BLaER1 treated with 17β-estradiol and CSF1 and Interleukin-3, amounts not matched to agents 10 nM and 100 nM (cell line): ENCODE results near the gene FKBP1B.
"Not testable (repeated sequence)": the region's sequence is repeated elsewhere in the genome, so short reads cannot be mapped to it uniquely, and the experiment has no call there.

ENCODE experiments used
- H3K27ac ChIP-seq, 11 experiments: shearing (Covaris generic); formaldehyde crosslinking; 2 replicates each; pipeline ENCODE4 v1.8.1; 2022
- H3K27me3 ChIP-seq, 11 experiments: shearing (Covaris generic); formaldehyde crosslinking; 2 replicates each; pipeline ENCODE4 v1.8.1; 2022
- H3K36me3 ChIP-seq, 11 experiments: shearing (Covaris generic); formaldehyde crosslinking; 2 replicates each; pipeline ENCODE4 v1.8.1; 2022
- H3K4me1 ChIP-seq, 10 experiments: shearing (Covaris generic); formaldehyde crosslinking; 2 replicates each; pipeline ENCODE4 v1.8.1; 2022
- H3K4me2 ChIP-seq, 11 experiments: shearing (Covaris generic); formaldehyde crosslinking; 2 replicates each; pipeline ENCODE4 v1.8.1; 2022
- H3K4me3 ChIP-seq, 10 experiments: shearing (Covaris generic); formaldehyde crosslinking; 2 replicates each; pipeline ENCODE4 v1.8.1; 2022
- H3K9ac ChIP-seq, 11 experiments: shearing (Covaris generic); formaldehyde crosslinking; 2 replicates each; pipeline ENCODE4 v1.8.1; 2022
- H3K9me3 ChIP-seq, 11 experiments: shearing (Covaris generic); formaldehyde crosslinking; replicated peaks in 1 of 11; 2 replicates each; pipeline ENCODE4 v1.8.1; 2022
- H4K20me1 ChIP-seq, 11 experiments: shearing (Covaris generic); formaldehyde crosslinking; 2 replicates each; pipeline ENCODE4 v1.8.1; 2022
- Cebpa-rat ChIP-seq, 11 experiments: shearing (Covaris generic); IDR thresholded peaks; 2 replicates each; pipeline ENCODE4 v1.8.1; 2022

Gene FKBP1B

DNA sequence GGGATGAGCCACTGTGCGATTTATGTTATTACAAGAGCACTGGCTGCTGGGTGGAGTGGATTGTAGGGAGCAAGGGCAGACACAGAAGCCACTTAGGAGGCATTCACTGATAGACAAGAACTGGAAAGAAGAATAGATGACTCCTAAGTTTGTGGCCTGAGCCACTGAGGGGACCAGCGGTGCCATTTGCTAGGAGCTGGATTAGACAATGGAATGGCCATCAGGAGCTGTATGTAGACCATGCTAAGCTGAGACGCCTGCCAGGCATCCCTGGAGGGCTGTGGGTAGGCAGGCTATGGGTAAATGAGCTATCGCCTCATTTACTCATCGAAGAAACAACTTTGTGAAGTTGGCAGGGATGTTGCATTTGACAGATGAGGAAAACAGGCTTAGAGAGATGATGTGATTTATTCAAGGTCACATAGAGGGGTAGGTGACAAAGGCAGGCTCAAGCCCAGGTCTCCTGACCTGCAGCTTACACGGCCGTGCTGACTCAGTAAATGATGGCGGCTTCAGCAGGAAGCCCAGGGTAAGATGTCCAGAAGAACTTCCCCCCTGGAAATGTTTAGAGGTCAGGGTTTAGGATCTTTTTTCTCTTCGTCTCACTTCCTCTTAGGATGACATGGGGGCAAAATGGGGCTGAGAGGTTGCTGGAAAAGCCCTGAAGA lies 36.9 kb upstream of the FKBP1B start:
- no peak for TF ChIP-seq Cebpa-rat (IDR thresholded peaks at IDR 0.05)

GRCh38 chr2:24014902-24015301 lies 34.6 kb upstream of the FKBP1B start:
- TF ChIP-seq Cebpa-rat (IDR thresholded peaks at IDR 0.05) = peak in 2 of 11 experiments; percentile 21 to 54; a peak in 3 of 22 replicates
- H3K4me3 ChIP-seq, H3K9ac ChIP-seq, H3K9me3 ChIP-seq, H3K36me3 ChIP-seq, H3K27ac ChIP-seq: not testable (repeated sequence)
- Histone ChIP-seq H3K4me2 (peak overlapping the region in 6 of 11 experiments; percentile 0 to 33 (median 8); a peak in 5 of 22 replicates), H3K27me3 (peaks cover 19 to 30% (median 27%) of the 10 kb centered on the region in 11 experiments), H4K20me1 (peaks cover 0 to 19% (median 11%) of the 10 kb centered on the region in 11 experiments; a peak in 15 of 22 replicates), H3K4me1 (peaks cover 3 to 14% (median 10%) of the 10 kb centered on the region in 10 experiments; a peak in 16 of 20 replicates)

More for the DNA sequence above, 36.9 kb upstream of the FKBP1B start:
- Histone ChIP-seq H3K9ac (no peak overlapping the region), H4K20me1 (peaks cover 0 to 35% (median 22%) of the 10 kb centered on the region in 11 experiments; a peak in 16 of 22 replicates), H3K4me3 (no peak overlapping the region), H3K27me3 (peaks cover 42 to 53% (median 50%) of the 10 kb centered on the region in 11 experiments), H3K9me3 (no peaks in the 10 kb centered on the region), H3K4me2 (peak overlapping the region in 3 of 11 experiments; percentile 26 to 43 (median 32); a peak in 5 of 22 replicates), H3K27ac (no peak overlapping the region), H3K36me3 (no peaks in the 10 kb centered on the region), H3K4me1 (peaks cover 7 to 20% (median 15%) of the 10 kb centered on the region in 10 experiments; a peak in 16 of 20 replicates)

DNA sequence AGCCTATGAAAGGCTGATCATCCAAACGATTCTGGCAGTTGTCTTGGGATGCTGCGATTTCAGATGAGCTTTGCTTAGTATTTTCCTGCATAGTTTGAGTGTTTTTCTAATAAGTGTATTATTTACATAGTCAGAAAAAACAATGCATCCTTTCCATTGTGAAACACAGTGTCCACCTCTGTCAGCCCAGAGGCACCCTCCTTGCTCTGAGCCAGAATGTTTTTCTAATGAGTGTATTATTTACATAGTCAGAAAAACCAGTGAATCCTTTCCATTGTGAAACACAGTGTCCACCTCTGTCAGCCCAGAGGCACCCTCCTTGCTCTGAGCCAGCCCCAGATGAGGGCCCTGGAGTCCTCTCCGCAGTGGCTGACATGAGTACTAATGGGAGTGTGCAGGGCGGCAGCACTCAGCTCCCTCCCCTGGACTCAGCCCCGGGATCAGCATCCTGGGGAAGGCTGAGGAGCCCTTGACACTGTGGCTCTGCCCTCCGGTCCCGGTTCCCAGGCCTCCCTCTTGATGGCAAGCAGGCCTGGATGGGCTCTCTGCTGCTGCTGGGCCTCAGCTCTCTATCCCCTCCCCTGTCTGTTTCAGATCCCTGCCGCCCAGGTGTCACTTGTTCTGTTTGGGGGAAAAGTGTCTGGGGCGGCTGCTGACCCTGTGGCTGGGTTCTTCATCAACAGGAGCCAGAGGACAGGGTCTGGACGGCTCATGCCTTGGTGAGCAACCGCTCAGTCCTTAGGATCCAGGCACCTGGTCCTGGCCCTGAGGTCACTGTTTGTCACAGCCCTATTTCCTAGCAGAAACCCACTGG lies 33.8 kb upstream of the FKBP1B start:
- Histone ChIP-seq H3K4me1 (peaks cover 0 to 11% (median 6%) of the 10 kb centered on the region in 10 experiments; a peak in 12 of 20 replicates), H3K9me3 (no peaks in the 10 kb centered on the region), H3K4me2 (no peak overlapping the region), H3K36me3 (no peaks in the 10 kb centered on the region), H3K27me3 (peaks cover 11 to 22% (median 19%) of the 10 kb centered on the region in 11 experiments), H4K20me1 (peaks cover 0 to 10% (median 2%) of the 10 kb centered on the region in 11 experiments; a peak in 8 of 22 replicates), H3K4me3 (no peak overlapping the region), H3K27ac (no peak overlapping the region), H3K9ac (no peak overlapping the region)
- no peak for TF ChIP-seq Cebpa-rat (IDR thresholded peaks at IDR 0.05)

- Histone ChIP-seq H3K36me3 (no peaks in the 10 kb centered on the region), H3K4me2 (no peak overlapping the region), H3K27me3 (peaks cover 5 to 16% (median 13%) of the 10 kb centered on the region in 11 experiments), H3K9me3 (no peaks in the 10 kb centered on the region), H3K4me3 (no peak overlapping the region), H3K4me1 (peaks cover 0 to 11% (median 6%) of the 10 kb centered on the region in 10 experiments; a peak in 12 of 20 replicates), H4K20me1 (peaks cover 0 to 8% (median 0%) of the 10 kb centered on the region in 11 experiments; a peak in 4 of 22 replicates), H3K9ac (no peak overlapping the region), H3K27ac (no peak overlapping the region)
- no peak for TF ChIP-seq Cebpa-rat (IDR thresholded peaks at IDR 0.05)
Measured at GRCh38 chr2:24016376-24016761, 33.2 kb upstream of the FKBP1B start.

DNA sequence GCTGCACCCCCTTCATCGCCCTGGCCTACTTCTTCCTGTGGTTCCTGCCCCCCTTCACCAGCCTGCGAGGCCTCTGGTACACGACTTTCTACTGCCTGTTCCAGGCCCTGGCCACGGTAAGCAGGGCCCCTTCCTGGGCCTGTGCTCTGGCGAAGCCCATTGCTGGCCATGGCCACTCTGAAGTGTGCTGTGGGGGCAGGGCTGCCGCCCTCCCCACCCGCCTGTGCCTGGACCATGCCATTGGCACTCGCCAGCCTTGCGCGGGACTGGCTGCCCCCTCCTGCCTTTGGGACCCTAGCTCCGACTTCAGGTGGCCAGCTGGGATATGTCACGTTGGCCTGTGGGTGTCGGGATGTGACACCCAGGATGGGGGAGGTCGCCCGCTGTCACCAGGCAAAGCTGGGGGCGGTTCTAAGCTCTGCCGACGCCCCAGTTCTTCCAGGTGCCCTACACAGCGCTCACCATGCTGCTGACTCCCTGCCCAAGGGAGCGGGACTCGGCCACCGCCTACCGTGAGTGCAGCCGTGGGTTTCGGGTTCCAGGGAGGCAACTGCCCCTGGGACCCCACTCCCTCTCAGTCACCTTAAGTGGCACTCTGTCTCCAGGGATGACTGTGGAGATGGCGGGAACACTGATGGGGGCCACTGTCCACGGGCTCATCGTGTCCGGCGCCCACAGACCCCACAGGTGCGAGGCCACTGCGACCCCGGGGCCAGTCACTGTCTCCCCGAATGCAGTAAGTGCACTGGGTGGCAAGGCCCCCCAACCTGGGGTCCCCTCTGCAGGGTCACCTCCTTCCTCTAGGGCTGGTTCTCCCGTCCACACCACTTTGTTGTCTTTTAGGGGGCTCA lies 32.5 kb upstream of the FKBP1B start:
- Histone ChIP-seq H3K4me1 (peaks cover 0 to 11% (median 6%) of the 10 kb centered on the region in 10 experiments; a peak in 12 of 20 replicates), H3K9me3 (no peaks in the 10 kb centered on the region), H3K4me3 (no peak overlapping the region), H3K27ac (no peak overlapping the region), H3K9ac (no peak overlapping the region), H3K27me3 (peaks cover 0 to 9% (median 5%) of the 10 kb centered on the region in 11 experiments; a peak in 8 of 22 replicates), H3K4me2 (no peak overlapping the region), H4K20me1 (peaks cover 0 to 11% (median 0%) of the 10 kb centered on the region in 11 experiments; a peak in 3 of 22 replicates), H3K36me3 (peaks cover 0 to 7% (median 0%) of the 10 kb centered on the region in 11 experiments; a peak in 3 of 22 replicates)
- TF ChIP-seq Cebpa-rat (IDR thresholded peaks at IDR 0.05) = no peak

DNA sequence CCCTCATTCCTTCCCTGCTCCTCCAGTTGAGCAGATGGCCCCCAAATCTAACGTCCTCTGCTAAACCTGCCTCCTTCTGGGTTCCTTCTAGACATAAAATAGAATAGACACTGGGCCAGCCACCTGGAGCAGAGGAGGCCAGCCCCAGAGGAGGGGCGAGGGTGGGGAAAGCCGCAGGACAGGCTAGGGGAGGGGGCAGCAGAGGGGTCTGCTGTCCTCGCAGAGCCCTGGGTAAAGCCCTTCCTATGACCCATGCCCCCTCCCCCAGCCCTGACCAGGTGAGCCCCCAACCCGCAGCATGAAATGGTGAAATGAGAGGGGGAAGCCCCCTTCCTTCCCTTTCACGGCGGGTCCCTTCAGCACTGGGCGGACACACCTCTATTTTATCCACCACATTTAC lies 31.8 kb upstream of the FKBP1B start:
- Histone ChIP-seq H3K27ac (no peak overlapping the region), H3K4me3 (no peak overlapping the region), H3K9ac (no peak overlapping the region), H4K20me1 (peaks cover 0 to 14% (median 0%) of the 10 kb centered on the region in 11 experiments; a peak in 3 of 22 replicates), H3K4me2 (no peak overlapping the region), H3K4me1 (peaks cover 0 to 7% (median 6%) of the 10 kb centered on the region in 10 experiments; a peak in 12 of 20 replicates), H3K36me3 (peaks cover 0 to 13% (median 5%) of the 10 kb centered on the region in 11 experiments; a peak in 9 of 22 replicates), H3K9me3 (no peaks in the 10 kb centered on the region), H3K27me3 (peaks cover 0 to 2% (median 0%) of the 10 kb centered on the region in 11 experiments; a peak in 3 of 22 replicates)
- no peak for TF ChIP-seq Cebpa-rat (IDR thresholded peaks at IDR 0.05)

DNA sequence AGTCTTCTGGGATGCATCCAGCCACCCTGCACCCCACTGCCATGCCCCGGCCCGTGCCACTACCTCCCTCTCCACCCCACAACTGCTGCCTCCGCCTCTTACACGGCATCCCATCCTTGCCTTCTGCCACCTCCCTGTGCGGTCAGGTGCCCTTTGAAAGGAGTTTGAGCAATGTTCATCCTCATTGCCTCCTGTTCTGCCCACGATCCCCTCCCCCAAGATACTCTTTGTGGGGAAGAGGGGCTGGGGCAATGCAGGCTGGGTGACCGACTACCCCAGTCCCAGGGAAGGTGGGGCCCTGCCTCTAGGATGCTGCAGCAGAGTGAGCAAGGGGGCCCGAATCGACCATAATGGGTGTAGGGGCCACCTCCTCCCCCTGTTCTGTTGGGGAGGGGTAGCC lies 31.3 kb upstream of the FKBP1B start:
- peaks cover 0 to 18% (median 9%) of the 10 kb centered on the region in 11 experiments; a peak in 10 of 22 replicates for H3K36me3 ChIP-seq
- no peak overlapping the region for H3K27ac ChIP-seq
- no peak overlapping the region for H3K9ac ChIP-seq
- no peak overlapping the region for H3K4me2 ChIP-seq
- no peak for TF ChIP-seq Cebpa-rat (IDR thresholded peaks at IDR 0.05)
- H3K4me1 ChIP-seq = peaks cover 0 to 6% (median 1%) of the 10 kb centered on the region in 10 experiments; a peak in 11 of 20 replicates
- H3K9me3 ChIP-seq = no peaks in the 10 kb centered on the region
- peaks cover 0 to 19% (median 0%) of the 10 kb centered on the region in 11 experiments; a peak in 3 of 22 replicates for H4K20me1 ChIP-seq
- H3K4me3 ChIP-seq = no peak overlapping the region
- no peaks in the 10 kb centered on the region for H3K27me3 ChIP-seq

- TF ChIP-seq Cebpa-rat (IDR thresholded peaks at IDR 0.05) = no peak
- Histone ChIP-seq H3K9ac (no peak overlapping the region), H3K4me3 (no peak overlapping the region), H3K36me3 (peaks cover 0 to 33% (median 20%) of the 10 kb centered on the region in 11 experiments; a peak in 15 of 22 replicates), H4K20me1 (peaks cover 0 to 26% (median 0%) of the 10 kb centered on the region in 11 experiments; a peak in 5 of 22 replicates), H3K27me3 (no peaks in the 10 kb centered on the region), H3K4me2 (no peak overlapping the region), H3K27ac (no peak overlapping the region), H3K4me1 (peaks cover 0 to 6% (median 0%) of the 10 kb centered on the region in 10 experiments; a peak in 5 of 20 replicates), H3K9me3 (no peaks in the 10 kb centered on the region)
Measured at GRCh38 chr2:24019729-24020128, 29.8 kb upstream of the FKBP1B start.
